Midbrain (tissue), 1 donor: ENCODE measurements around the gene UTP15.

ENCODE experiments used
- DNase-seq: peaks from one replicate; lab custom pipeline; 2025; lab: John Stamatoyannopoulos, UW

Gene UTP15, protein sequence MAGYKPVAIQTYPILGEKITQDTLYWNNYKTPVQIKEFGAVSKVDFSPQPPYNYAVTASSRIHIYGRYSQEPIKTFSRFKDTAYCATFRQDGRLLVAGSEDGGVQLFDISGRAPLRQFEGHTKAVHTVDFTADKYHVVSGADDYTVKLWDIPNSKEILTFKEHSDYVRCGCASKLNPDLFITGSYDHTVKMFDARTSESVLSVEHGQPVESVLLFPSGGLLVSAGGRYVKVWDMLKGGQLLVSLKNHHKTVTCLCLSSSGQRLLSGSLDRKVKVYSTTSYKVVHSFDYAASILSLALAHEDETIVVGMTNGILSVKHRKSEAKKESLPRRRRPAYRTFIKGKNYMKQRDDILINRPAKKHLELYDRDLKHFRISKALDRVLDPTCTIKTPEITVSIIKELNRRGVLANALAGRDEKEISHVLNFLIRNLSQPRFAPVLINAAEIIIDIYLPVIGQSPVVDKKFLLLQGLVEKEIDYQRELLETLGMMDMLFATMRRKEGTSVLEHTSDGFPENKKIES

DNA sequence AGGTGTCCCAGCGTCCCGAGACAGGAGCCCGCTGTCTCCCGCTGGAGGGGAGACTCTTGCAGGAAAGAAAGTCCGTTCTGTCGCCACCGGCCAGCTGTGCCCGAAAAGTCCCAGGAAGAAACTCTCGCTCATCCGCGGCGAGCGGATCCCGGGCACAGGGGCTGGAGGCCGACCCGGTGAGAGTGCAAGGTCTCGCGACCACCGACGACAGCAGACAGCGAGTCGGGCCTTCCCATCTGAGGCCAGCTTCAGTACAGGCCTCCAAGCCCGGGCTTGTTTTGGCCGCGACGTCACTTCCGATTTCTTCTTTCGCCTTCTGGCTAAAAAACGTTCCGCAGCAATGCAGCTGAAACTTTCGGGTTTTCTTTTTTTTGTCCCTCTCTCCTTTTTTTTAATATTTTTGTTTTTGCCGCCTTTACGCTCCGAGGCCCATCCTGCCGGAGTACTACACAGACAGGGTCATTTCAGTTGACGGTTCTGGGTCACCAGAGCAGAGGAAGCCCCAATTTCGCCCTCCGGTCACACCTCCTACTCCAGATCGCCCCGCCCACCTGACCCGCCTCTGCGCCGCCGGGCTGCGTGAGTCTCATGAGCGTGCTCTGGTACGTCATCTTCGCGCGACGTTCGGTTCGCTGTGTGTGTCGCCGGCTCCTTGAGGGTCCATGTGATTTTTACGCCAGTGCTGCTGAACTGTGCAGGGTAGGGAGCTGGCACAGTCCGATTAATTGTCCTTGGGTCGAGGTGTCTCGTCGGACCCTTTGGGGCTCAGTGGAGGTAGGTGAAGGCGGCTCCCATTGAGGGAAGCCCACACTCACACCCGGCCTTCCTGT is at the start of gene UTP15, which contains the start of gene ANKRA2:
UTP15 (plus strand) TSS at position 605 of the 830 bp plus-strand sequence. CDS start 1,602 bp downstream, outside the sequence.
ANKRA2 (minus strand) TSS at position 501 of the 830 bp plus-strand sequence. CDS start 2,758 bp downstream, outside the sequence.
- DNase-seq = peak; percentile 96

DNA sequence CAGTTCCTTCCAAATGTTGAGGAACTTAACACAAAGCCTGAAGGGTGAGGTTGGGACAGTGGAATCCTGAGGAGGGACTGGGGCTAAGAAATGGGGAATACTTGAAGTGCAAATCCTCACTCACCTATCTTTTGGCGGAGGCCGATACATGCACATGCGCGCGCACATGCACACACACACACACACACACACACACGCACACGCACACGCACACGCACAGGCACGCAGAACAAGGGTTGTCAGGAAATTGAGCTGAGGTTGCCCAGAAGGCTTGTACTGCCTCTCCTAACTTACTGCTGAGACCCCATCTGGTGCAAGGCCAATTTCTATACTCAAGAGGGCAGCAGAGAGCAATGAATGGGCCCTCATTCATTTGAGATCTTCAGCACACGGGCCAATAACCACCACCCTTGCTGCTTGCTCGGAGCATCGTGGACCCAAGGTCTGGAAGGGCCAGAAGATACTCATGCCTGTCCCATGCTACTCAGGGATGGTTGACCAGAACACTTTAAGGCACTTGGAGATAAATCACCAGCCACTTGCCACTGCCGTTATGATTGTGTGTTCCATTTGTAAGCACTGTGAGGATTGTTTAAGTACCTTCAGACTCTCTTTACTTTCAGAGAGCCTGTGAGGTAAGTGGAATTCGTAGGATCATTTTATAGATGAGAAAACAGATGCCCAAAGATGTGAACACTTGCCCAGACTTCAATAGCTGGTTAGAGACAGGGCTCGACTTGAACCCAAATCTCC is 45.8 kb upstream of the UTP15 start:
- DNase-seq = peak; percentile 84

DNA sequence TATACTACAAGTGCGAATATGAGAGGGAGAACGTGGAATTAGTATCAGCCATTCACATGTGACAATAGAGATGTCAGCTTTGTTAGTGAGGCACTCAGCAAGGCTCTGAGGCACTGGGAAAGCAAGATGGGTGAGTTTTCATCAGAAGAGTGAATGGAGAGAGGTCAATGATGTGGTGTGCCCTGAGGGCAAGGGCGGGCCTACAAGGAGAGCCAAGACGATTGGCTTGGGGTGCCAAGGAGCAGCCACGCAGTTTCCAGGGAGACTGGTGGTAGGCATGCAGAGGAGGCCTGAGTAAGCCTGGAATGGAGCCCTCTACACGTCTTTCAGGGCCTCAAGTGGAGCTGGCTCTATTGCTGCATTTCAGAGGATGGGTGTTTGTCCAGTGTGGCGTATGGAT is 42.6 kb upstream of the UTP15 start:
- DNase-seq = no peak

DNA sequence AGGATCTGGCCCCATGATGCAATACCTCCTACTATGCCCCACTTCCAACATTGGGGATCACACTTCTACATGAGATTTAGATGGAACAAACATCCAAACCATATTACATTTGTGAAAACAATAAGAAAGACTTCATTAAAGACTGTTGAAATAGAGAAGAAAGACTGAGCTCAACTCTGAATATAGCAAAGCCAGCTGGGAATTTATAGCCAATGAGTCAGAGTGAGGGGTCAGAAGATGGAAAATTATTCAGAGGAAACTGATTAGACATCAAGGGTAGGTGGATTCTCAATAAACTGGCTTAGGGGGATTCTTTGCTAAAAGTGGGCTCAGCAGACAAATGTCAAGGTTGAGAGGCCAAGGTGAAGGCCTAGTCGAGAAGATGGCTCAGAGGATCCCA is 41.7 kb upstream of the UTP15 start:
- no peak for DNase-seq

DNA sequence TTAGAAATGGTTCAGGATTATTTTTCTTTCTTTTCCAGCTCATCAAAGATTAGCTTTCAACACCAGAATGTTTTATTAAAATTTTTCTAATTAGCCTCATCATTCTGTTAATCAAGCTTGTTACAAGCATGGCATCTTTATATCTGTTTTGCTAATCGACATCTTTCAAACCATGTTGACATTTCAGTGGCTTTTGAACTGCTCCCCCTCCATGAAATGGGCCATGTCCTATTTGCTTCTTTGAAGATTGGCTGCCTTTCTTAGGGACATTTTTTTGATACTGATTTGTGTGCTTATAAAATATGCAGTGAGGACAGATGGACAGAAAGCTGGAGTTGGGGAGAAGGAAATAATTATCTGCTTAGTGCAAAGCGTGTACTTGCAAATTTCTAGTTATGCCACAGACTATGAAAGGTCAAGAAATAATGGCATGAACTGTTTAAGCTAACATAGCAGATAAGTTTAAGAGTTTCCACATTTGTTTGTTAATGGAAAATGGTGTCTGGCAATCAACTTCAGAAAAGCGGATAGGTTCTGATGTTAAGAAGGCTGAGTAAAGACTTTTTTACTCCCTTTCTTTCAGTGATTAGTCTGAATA is 39.8 kb upstream of the UTP15 start:
- DNase-seq = no peak

DNA sequence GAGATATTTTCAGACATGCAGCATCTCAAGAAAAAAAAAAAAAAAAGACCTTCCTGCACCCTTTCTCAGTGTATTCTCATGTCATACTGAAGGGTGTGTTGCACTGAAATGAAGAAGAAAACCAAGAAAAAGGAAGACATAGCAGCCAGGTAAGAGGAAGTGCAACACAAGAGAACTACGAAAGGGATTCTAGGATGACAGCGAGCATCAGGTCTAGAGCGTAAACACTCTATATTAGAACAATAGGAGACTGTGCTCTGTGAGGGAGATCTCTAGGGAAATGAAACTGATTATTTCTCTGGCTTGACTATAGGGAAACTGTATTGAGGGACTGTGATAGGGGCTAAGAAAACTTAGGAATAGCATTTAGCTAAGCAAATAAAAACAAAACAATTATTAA is 37.3 kb upstream of the UTP15 start:
- DNase-seq = no peak

DNA sequence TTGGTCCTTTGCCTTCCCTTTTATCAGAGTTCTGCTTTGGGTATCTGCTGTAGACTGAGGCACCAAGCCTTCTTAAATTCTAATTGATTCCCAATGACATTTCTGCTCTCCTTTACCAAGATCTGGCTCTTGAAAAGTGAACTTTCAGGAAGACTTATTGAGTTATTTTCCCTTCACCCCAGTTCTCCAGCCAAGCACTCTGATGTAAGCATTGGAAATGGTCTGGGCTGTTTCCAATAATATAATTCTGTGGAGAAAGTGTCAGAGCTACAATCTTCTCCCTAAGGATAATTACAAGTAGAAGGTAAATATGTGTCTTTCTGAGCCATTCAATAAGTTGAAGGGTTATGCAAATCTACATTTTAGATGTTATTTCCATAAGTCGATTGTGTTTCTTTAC is 36.5 kb upstream of the UTP15 start:
- DNase-seq = no peak

DNA sequence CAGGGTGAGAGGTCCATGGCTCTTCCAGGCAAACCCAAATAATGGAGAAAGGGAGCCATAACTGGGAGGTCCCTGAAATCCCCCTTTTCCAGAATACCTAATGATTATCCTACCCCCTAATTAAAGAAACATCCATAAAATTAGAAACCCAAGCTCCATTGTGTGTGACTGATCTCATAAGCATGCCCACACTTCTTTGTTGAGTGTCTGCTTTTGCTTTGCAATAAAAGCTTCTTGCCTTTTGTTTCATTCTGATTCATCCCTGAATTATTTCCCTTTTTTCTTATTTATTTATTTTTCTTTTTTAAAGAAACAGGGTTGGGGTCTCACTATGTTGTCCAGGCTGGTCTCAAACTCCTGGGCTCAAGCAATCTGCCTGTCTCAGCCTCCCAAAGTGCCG is 34.2 kb upstream of the UTP15 start:
- DNase-seq = no peak

DNA sequence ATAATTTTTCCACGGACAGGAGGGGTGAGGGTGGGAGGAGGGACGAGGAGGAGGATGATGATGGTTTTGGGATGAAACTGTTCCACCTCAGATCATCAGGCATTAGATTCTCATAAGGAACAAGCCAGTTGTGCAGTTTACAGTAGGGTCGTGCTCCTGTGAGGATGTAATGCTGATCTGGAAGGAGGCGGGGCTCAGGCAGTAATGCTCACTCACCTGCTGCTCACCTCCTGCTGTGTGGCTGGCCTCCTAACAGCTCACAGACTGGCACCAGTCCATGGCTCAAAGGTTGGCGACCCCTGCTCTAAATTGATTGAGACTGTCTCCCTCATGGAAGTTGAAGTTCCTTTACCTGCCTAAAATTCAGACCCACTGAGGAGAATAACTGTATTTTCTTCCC is 33.3 kb upstream of the UTP15 start:
- DNase-seq = no peak

DNA sequence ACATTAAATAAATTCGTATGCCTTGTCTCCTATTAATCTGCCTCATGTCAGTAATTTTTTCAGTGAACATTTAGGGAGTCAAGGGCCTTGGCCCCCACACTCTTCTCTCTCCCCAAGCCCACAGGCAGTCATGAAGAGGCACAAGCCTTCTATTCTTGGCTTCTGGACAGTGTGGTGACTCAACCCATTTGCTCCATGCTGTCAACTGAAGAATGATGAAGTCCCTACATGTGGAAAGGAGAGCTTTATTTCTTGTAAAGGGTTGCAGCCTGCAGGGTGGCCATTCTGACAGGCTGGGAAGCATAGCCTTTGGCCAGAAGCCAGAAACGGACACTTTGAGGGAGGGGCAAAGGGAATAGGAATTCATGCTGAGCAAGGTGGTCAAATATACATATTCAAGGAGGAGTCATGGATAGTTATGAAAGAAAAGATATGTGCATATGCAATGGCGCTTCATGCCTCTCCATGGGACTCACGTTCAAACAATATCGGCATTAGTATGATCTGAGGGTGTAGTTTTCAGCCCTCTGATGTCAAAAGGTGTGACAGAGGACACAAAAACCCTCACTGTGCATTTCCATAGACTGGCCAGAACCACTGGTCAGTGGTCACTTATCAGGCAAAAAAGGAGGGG is 31.4 kb upstream of the UTP15 start:
- DNase-seq = no peak

DNA sequence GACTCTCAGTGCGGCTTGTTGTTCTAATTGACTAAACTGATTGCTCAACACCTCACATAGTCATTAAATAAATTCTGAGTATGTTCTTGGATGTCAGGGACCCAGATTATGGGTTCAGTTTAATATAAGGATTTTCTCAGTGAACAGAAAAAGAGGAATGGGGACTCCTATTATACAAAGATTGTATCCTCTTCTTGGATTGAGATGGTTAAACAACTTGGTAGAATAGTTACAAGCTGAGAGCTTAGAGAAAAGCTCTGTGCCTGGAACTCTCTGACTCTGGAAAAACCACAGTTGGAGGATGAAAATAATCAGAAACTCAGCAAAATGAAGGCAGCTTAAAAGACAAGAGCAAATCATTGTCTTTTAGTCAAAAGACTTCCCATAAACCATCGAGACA is 30.6 kb upstream of the UTP15 start:
- DNase-seq = no peak

DNA sequence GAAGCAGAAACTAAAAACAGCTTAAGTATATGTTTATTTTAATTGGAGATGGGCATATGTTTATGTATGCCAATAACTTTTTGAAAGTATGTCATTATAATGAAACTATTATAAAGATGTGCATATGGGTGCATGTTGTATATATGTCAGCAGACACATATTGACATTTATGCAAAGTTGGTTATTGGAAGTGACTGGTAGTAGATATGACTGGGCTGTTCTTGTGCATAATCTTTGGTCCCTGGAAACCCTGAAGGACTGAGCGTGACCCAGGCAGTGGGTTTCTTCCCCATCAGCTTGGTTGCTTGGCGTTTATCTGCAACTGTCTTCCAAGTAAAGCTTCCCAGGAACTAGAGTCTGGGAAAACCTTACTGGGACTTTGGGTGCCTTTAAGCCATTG is 25.8 kb upstream of the UTP15 start:
- no peak for DNase-seq

DNA sequence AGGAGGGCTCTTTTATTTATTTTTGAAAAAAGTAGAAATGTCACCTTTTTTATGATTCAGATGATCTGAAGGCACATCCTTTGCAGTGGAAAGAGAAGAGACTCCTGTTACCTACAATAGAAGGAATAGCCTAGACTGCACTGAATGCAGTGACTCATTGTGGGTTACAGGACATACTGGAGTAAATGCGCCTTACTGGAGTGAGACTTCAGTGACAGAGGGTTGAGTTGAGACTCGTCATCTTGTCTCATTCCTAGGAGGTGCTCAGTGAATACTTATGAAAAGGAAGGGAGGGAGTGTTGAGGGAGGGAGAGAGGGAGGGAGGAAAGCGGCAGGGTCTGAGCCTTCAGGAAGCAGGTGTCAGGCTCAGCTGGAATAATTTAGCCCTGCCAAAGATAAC is 25.4 kb upstream of the UTP15 start:
- no peak for DNase-seq

DNA sequence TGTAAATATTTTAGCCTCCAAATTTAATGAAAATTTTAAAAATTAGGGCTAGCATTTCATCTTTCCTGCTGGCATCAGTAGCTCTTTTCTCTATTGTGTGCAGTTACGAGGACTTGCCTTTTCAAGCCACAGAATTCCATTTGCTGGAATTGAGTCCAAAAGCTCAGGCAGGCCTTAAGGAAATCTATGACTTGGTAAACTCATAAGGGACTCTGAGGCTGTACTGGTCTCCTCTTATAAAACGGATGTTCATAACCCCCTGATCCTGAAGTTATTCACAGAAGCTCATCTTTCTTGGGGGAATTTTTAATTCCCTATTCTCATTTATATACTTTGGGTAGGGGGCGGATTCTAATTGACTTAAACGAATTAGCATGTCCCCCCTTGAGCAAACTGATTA is 23.5 kb upstream of the UTP15 start:
- DNase-seq = no peak

DNA sequence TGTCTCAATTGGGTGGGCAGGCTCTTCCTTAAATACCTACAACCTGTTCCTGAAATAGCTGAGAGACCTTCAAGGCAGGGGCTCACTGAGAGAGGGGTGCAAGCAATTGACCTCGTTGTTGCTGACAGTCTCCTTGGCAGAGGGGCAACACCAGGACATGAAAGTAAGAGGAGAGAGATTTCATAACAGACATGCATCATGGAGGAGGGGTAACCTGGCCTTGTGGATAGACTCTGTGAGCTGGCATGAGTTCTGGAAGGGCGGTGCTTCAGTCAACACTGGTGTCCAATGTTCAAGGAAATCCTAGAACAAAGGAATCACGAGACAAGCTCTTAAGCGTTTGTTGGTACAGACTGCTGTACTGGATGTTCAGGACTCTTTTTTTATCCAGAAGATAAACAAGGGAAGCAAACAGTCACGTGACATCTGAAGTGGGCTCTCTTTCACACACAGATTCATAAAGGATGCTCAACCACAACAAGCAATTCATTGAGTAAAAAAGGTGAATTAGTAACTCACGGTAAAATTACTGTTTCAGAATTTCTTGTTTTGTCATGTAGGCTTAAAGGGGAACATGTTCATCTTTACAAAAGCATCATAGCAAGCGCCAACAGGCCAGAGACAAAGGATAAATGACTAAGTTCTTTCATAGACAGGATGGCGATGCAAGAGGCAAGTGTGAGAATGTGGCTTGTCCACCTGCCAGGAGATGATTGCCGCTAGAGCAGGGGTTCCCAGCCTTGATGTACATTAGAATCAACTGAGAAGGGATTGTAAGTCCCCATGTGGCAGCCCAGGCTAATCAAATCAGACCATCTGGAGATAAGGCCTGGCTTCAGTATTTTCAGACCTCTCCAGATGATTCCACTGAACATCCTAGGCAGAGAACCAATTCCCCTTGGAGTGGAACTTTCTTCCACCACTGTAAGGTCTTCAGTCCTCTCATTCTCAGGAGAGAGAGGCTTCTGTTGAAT is 20.8 kb upstream of the UTP15 start:
- DNase-seq = no peak

DNA sequence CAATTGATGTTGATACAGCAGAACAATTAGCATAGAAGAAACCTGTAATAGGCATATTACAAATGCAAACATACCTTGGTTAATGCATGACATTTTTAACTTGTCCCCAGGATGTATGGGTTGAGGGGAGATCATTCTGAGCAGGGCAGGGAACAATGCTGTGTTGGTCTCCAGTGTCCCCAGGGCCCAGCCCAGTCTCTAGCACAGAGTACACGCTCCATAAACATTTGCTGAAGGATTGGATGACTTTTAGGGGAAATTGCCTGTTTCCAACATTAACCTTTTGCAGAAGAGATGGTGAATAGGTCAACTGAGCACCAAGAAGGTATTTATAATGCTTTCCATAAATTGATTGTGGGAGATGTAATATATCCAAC is 20.2 kb upstream of the UTP15 start:
- DNase-seq = no peak

DNA sequence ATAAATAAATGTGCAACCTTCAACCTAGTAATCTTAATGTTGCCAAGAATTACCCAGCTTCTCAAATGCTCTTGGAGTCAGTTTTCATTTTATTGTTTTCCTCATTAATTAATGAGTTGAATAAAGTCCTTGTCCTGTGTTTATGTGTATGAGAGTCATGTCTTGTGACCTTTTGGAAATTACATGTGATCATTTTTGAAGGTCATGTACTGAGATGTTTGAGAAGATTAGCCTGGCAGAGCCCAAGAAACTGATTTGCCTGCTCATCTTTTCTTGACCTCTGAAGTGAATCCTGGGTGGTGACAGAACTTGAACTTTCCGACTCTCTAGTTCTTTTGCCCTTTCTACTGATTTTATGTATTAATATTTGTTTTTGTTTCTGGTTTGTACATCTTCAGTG is 15.5 kb upstream of the UTP15 start:
- no peak for DNase-seq

DNA sequence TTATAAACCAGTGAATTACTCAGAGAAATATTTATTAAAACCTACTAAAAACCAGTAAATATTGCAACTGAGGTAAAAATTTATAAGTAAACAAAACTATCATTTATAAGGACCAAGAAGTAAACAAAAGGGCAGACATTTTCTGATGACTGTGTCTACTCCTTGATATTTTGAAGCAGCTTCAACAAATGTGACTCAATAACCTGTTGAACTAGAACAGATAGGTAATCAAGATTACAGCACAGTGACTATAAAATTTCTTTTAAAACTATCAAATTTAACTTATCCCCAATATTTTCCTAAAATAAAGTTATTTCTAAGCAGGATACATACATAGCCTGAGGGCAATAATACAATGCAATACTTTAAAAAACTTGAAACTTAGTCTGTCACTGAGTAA is 12.9 kb upstream of the UTP15 start:
- no peak for DNase-seq

DNA sequence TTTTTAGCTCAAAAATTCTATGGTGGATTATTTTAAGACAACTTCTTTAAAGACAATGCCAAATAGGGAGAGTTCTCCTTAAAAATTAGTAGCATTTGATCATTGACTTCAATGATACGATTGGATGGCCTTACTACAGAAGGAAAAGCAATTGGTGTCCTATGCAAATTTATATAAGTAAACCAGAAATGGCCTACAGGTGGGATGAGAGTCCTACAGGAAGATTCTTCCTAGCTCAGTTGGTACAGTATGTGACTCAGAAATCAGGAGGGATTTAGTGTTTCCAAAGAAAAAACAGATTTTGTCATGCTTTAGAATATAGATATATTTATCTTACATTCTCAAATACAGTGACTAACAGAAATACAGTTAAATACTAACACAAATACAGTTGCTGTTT is 6.6 kb upstream of the UTP15 start:
- DNase-seq = no peak

DNA sequence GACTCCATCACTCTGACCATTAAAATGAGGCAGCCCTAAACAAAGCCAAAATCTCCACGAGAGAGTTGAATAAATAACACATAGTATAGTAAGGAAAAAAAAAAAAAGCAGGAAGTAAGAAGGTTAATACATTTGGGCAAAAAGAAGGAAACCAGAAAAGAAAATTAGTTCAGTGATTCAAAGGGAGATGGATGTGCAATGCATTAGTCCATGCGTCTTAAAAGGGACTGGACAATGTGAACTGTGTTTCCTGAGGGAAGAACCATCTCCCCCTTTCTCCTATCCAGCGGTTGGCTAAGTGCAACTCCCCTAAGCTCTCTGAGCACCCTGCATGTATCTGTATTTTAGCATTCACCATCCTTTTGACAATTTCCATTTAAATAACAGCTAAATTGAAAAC is 1.5 kb upstream of the UTP15 start:
- DNase-seq = no peak
